ENCODE measurements around the gene MCRIP2.

DNA sequence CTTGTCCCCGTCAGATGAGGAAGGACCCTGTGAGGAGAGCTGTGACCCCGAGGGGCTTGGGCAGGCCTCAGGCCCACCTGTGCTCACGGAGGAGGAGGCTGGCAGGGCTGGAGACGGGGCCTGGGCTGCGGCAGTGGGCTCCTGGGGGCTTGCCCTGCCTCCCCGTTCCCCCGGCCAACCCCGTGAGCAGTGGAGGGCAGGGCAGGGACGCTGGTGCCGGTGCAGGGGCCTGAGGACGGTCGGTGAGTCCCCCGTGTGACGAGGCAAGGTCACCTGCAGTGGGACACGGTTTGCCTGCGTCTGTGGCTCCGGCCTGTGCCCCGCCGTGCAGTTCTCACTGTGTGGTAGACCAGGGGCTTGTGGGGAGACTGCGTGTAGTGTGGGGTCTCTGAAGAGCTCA lies 18.0 kb downstream of the MCRIP2 start:
- TF ChIP-seq, protein P1, sequence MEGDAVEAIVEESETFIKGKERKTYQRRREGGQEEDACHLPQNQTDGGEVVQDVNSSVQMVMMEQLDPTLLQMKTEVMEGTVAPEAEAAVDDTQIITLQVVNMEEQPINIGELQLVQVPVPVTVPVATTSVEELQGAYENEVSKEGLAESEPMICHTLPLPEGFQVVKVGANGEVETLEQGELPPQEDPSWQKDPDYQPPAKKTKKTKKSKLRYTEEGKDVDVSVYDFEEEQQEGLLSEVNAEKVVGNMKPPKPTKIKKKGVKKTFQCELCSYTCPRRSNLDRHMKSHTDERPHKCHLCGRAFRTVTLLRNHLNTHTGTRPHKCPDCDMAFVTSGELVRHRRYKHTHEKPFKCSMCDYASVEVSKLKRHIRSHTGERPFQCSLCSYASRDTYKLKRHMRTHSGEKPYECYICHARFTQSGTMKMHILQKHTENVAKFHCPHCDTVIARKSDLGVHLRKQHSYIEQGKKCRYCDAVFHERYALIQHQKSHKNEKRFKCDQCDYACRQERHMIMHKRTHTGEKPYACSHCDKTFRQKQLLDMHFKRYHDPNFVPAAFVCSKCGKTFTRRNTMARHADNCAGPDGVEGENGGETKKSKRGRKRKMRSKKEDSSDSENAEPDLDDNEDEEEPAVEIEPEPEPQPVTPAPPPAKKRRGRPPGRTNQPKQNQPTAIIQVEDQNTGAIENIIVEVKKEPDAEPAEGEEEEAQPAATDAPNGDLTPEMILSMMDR (IDR thresholded peaks at IDR 0.05; ENCODE audit: low read depth, low read length, missing input control) = no peak
- TF ChIP-seq EGR1 (IDR thresholded peaks at IDR 0.05; ENCODE audit: low read depth in 2 of 2) = no peak
- TF ChIP-seq, protein P2, sequence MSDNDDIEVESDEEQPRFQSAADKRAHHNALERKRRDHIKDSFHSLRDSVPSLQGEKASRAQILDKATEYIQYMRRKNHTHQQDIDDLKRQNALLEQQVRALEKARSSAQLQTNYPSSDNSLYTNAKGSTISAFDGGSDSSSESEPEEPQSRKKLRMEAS (IDR thresholded peaks at IDR 0.05) = no peak
- TF ChIP-seq YY1 (IDR thresholded peaks at IDR 0.05) = no peak
- TF ChIP-seq, protein P3, sequence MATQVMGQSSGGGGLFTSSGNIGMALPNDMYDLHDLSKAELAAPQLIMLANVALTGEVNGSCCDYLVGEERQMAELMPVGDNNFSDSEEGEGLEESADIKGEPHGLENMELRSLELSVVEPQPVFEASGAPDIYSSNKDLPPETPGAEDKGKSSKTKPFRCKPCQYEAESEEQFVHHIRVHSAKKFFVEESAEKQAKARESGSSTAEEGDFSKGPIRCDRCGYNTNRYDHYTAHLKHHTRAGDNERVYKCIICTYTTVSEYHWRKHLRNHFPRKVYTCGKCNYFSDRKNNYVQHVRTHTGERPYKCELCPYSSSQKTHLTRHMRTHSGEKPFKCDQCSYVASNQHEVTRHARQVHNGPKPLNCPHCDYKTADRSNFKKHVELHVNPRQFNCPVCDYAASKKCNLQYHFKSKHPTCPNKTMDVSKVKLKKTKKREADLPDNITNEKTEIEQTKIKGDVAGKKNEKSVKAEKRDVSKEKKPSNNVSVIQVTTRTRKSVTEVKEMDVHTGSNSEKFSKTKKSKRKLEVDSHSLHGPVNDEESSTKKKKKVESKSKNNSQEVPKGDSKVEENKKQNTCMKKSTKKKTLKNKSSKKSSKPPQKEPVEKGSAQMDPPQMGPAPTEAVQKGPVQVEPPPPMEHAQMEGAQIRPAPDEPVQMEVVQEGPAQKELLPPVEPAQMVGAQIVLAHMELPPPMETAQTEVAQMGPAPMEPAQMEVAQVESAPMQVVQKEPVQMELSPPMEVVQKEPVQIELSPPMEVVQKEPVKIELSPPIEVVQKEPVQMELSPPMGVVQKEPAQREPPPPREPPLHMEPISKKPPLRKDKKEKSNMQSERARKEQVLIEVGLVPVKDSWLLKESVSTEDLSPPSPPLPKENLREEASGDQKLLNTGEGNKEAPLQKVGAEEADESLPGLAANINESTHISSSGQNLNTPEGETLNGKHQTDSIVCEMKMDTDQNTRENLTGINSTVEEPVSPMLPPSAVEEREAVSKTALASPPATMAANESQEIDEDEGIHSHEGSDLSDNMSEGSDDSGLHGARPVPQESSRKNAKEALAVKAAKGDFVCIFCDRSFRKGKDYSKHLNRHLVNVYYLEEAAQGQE (IDR thresholded peaks at IDR 0.05) = no peak
- TF ChIP-seq RAD21 (IDR thresholded peaks at IDR 0.05) = no peak
- TF ChIP-seq HNF4A (conservative IDR thresholded peaks at IDR 0.05) = no peak
- TF ChIP-seq RXRA (IDR thresholded peaks at IDR 0.05) = no peak
